ENCODE results near the gene PPP1R13B. TPM values are rescaled to one million over a fixed set of nuclear protein-coding genes. Genes with fewer than 3 reads are reported as not detected.
"Not testable (repeated sequence)": the region's sequence is repeated elsewhere in the genome, so short reads cannot be mapped to it uniquely, and the experiment has no call there.

Gene PPP1R13B
- total RNA-seq, 1 experiment from 2014 or later, result 16.2 TPM

DNA sequence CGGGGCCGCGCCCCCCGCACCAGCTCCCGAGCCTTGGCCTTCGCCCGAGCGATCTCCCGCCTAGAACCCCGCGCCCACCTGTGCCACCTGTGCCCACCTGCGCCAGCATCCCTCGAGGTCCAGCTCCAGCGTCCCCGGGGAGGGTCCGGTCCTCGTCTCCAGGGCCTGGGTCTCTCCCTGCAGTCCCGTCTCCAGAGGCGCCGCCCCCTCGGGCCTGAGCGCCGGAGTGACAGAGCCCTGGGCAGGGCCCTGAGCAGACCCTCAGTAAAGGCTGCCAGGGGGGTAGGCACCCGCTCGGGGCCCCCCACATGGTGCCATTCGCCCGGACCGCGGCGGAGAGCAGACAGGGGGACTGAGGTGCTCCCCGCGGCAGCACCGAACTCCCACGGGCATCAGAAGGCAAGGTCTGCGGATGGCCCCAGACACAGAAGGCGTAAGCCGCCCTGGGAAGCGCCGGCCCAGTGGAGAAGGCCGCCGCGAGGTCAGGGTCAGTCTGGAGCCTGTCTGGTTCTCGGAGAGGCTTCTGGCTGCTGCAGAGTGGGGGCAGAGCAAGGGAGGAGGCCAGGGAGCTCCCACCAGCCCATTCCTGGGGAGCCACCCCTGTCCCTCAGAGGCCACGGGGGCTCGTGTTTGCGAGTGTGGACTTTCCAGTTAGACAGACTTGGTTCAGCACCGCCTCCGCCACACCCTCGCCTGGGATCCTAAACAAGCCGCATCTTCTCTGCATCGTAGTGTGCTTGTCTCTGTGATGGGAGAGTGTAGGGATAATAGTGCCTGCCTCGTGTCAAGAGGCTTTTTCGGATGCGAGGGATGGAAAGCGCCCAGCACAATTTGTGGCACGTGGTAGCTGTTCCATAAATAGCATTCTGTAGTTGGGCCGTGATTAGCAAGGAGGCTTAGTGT lies 1.1 kb upstream of the PPP1R13B start:
- CTCF ChIA-PET, result interaction anchor here (0.7 kb wide), 1 partner anchor 9 kb away, joined by 3 read pairs; no protein-coding TSS in a partner anchor
- POLR2A ChIA-PET, result interaction anchor here (1.1 to 1.6 kb wide), 3 partner anchors 18 to 46 kb away, joined by 3 to 6 read pairs (median 3); no protein-coding TSS in a partner anchor
- Mint-ChIP-seq H3K4me1 (ENCODE audit: insufficient read depth, unreplicated experiment) (peaks cover 9% of the 10 kb centered on the region), H3K36me3 (ENCODE audit: insufficient read depth, unreplicated experiment) (peaks cover 6% of the 10 kb centered on the region), H3K4me3 (ENCODE audit: unreplicated experiment) (peak overlapping the region; percentile 58), H3K9me3 (ENCODE audit: unreplicated experiment) (no peaks in the 10 kb centered on the region), H3K27ac (ENCODE audit: low read depth, unreplicated experiment) (no peak overlapping the region), H3K27me3 (ENCODE audit: insufficient read depth, unreplicated experiment) (no peaks in the 10 kb centered on the region)
- DNase-seq (ENCODE audit: unreplicated experiment), result no peak
- intact Hi-C loops (cut with micrococcal nuclease), result no loop called here
- BruUV-seq (replicated peaks), result no TSS peak
- TF ChIP-seq, protein P1, sequence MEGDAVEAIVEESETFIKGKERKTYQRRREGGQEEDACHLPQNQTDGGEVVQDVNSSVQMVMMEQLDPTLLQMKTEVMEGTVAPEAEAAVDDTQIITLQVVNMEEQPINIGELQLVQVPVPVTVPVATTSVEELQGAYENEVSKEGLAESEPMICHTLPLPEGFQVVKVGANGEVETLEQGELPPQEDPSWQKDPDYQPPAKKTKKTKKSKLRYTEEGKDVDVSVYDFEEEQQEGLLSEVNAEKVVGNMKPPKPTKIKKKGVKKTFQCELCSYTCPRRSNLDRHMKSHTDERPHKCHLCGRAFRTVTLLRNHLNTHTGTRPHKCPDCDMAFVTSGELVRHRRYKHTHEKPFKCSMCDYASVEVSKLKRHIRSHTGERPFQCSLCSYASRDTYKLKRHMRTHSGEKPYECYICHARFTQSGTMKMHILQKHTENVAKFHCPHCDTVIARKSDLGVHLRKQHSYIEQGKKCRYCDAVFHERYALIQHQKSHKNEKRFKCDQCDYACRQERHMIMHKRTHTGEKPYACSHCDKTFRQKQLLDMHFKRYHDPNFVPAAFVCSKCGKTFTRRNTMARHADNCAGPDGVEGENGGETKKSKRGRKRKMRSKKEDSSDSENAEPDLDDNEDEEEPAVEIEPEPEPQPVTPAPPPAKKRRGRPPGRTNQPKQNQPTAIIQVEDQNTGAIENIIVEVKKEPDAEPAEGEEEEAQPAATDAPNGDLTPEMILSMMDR (IDR thresholded peaks at IDR 0.05; ENCODE audit: unreplicated experiment), result no peak

DNA sequence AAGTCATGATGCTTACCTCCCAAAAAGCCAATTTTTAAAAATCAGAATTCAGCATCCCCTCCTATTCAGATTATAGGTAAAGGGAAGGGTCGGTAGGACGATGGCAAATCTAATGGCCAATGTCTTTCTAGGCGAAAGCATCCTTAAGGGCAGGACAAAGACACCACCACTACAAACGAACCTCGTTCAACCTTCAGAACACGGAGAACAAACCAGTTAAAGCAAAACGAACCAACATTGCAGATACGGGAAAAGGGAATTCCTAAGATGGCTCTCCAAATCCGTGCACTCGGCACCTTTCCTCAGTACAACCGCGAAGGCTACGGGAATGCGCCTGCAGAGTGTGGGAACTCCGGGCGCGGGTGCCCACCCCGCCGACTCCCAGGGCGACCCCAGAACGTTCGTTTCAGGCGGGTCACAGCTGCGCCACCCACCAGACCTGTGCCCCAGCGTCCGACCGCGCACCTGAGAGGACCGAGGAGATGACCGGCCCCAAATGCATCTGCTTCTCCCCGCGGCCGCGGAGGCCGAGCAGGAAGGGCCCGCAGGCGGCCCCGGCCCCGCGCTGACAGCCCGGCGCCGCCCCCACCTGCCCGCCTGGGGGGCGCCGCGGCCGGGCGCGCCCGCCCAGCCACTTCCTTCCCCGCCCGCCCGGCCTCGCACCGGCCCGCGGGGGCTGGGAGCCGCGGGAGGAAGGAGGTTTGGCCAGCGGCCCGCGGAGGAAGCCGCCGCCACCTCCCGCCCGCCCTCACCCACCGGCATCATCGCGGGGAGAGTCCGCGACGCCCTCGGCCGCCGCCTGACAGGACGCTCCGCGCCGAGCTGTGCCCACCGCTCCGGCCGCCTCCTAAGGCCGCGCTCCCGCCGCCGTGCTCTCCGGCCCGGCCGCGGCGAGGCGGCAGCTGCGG lies 578 bp downstream of the PPP1R13B start:
- peak; percentile 41 for DNase-seq (ENCODE audit: unreplicated experiment)
- Mint-ChIP-seq H3K27ac (ENCODE audit: low read depth, unreplicated experiment) (no peak overlapping the region), H3K4me3 (ENCODE audit: unreplicated experiment) (peak overlapping the region; percentile 77), H3K27me3 (ENCODE audit: insufficient read depth, unreplicated experiment) (no peaks in the 10 kb centered on the region), H3K36me3 (ENCODE audit: insufficient read depth, unreplicated experiment) (peaks cover 6% of the 10 kb centered on the region), H3K9me3 (ENCODE audit: unreplicated experiment) (no peaks in the 10 kb centered on the region), H3K4me1 (ENCODE audit: insufficient read depth, unreplicated experiment) (peaks cover 9% of the 10 kb centered on the region)
- intact Hi-C loops (cut with micrococcal nuclease), result no loop called here
- BruUV-seq (replicated peaks), result no TSS peak
- POLR2A ChIA-PET, result interaction anchor here (1.2 to 2.8 kb wide), 5 partner anchors 18 to 44 kb away, joined by 3 to 16 read pairs (median 4); no protein-coding TSS in a partner anchor
- CTCF ChIA-PET, result no interaction called here
- TF ChIP-seq, protein P1 (IDR thresholded peaks at IDR 0.05; ENCODE audit: unreplicated experiment), result no peak

DNA sequence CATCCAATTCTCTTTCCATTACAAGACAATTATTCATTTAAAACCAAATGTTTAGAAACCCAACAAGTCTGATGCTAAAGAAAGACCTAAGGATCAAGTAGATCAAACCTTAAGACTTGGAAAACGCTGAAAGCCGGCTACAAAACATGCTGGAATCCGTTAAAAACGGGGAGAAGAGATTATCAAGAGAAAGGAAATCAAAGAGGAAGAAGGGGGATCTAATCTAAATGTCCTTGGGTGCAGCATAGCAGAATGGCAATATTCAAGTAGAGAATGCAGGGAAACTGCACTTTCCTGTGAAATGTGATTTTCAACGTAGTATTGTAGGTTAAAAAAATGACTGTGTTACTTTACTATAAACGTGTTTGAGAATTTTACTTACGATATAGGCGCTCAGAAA lies 1.3 kb downstream of the PPP1R13B start:
- Mint-ChIP-seq H3K36me3 (ENCODE audit: insufficient read depth, unreplicated experiment) (peaks cover 6% of the 10 kb centered on the region), H3K27me3 (ENCODE audit: insufficient read depth, unreplicated experiment) (no peaks in the 10 kb centered on the region), H3K4me1 (ENCODE audit: insufficient read depth, unreplicated experiment) (peaks cover 9% of the 10 kb centered on the region), H3K9me3 (ENCODE audit: unreplicated experiment) (no peaks in the 10 kb centered on the region), H3K4me3 (ENCODE audit: unreplicated experiment) (peak overlapping the region; percentile 77), H3K27ac (ENCODE audit: low read depth, unreplicated experiment) (no peak overlapping the region)
- DNase-seq (ENCODE audit: unreplicated experiment), result no peak
- CTCF ChIA-PET, result no interaction called here
- TF ChIP-seq, protein P1 (IDR thresholded peaks at IDR 0.05; ENCODE audit: unreplicated experiment), result no peak
- BruUV-seq (replicated peaks), result TSS peak; percentile 43
- POLR2A ChIA-PET, result interaction anchor here (1.2 to 2.8 kb wide), 5 partner anchors 13 to 37 kb away, joined by 3 to 16 read pairs (median 4); no protein-coding TSS in a partner anchor
- intact Hi-C loops (cut with micrococcal nuclease), result no loop called here

DNA sequence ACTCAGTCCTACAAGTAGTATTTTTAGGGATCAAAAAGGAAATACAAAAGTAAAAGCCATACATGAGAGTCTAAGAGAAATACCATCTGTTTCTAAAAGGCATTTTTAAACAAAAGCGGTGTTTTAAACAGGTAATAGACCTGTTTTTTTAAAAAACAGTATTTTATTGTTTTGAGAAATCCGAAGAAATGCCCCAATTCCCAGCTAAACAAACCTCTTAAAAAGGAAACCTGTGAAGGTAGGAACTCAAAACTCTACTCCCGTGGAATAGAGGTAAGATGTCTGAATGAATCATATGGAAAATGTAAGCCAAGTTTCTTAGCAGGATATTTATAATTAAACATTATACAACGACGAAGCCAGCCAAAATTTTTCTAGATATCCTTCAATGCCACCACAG lies 2.0 kb downstream of the PPP1R13B start:
- H3K9me3 Mint-ChIP-seq (ENCODE audit: unreplicated experiment), result no peaks in the 10 kb centered on the region
- POLR2A ChIA-PET, result interaction anchor here (0.6 to 2.8 kb wide), 5 partner anchors 13 to 37 kb away, joined by 3 to 16 read pairs (median 4); no protein-coding TSS in a partner anchor
- no peak overlapping the region for H3K4me3 Mint-ChIP-seq (ENCODE audit: unreplicated experiment)
- BruUV-seq (replicated peaks), result no TSS peak
- CTCF ChIA-PET, result no interaction called here
- DNase-seq (ENCODE audit: unreplicated experiment), result no peak
- H3K27ac Mint-ChIP-seq (ENCODE audit: low read depth, unreplicated experiment), result no peak overlapping the region
- H3K4me1 Mint-ChIP-seq (ENCODE audit: insufficient read depth, unreplicated experiment), result peaks cover 9% of the 10 kb centered on the region
- intact Hi-C loops (cut with micrococcal nuclease), result no loop called here
- no peaks in the 10 kb centered on the region for H3K27me3 Mint-ChIP-seq (ENCODE audit: insufficient read depth, unreplicated experiment)
- TF ChIP-seq, protein P1 (IDR thresholded peaks at IDR 0.05; ENCODE audit: unreplicated experiment), result no peak
- H3K36me3 Mint-ChIP-seq (ENCODE audit: insufficient read depth, unreplicated experiment), result peaks cover 6% of the 10 kb centered on the region

DNA sequence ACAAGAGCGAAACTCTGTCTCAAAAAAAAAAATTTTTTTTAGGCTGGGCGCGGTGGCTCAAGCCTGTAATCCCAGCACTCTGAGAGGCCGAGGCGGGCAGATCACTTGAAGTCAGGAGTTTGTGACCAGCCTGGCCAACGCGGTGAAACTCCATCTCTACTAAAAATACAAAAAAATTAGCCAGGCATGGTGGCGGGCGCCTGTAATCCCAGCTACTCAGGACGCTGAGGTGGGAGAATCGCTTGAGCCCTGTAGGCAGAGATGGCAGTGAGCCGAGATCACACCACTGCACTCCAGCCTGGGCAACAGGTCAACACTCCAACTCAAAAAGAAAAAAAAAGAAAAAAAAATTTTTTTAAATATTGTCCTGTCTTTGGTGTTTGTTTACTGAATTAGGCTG lies 6.1 kb downstream of the PPP1R13B start:
- BruUV-seq (replicated peaks); H3K27me3 Mint-ChIP-seq (ENCODE audit: insufficient read depth, unreplicated experiment); intact Hi-C loops (cut with micrococcal nuclease); H3K4me3 Mint-ChIP-seq (ENCODE audit: unreplicated experiment); H3K36me3 Mint-ChIP-seq (ENCODE audit: insufficient read depth, unreplicated experiment); DNase-seq (ENCODE audit: unreplicated experiment); H3K9me3 Mint-ChIP-seq (ENCODE audit: unreplicated experiment); H3K27ac Mint-ChIP-seq (ENCODE audit: low read depth, unreplicated experiment): not testable (repeated sequence)
- CTCF ChIA-PET, result interaction anchor here (0.6 to 2.2 kb wide), 3 partner anchors 13 to 33 kb away, joined by 3 to 7 read pairs (median 5); no protein-coding TSS in a partner anchor
- POLR2A ChIA-PET, result interaction anchor here (0.7 to 1.1 kb wide), 2 partner anchors 40 to 238 kb away, joined by 3 read pairs; no protein-coding TSS in a partner anchor
- peaks cover 17% of the 10 kb centered on the region for H3K4me1 Mint-ChIP-seq (ENCODE audit: insufficient read depth, unreplicated experiment)

Data from MCF 10A (cell line).